Lower lobe of right lung (tissue), 2 donors: ENCODE measurements around the gene GADD45B. TPM values are rescaled to one million over a fixed set of nuclear protein-coding genes. Genes with fewer than 3 reads are reported as not detected.

Source experiments
- ATAC-seq, 2 donors: fragments of 200-7000 bp; cut with Tn5 transposase; one replicate each; pipeline ENCODE4 v1.9.1; 2020 to 2022; ENCODE audit warnings: mild to moderate bottlenecking in 2 of 2, moderate library complexity in 2 of 2
- DNase-seq: peaks from one replicate; pipeline ENCODE4 v3.0.0-alpha.2; 2020
- H3K27ac ChIP-seq: fragments of 200-600 bp; one replicate; pipeline ENCODE4 v1.8.0; 2022
- H3K27me3 ChIP-seq: fragments of 200-600 bp; one replicate; pipeline ENCODE4 v1.8.0; 2022; ENCODE audit warnings: low read depth
- H3K36me3 ChIP-seq: fragments of 200-600 bp; one replicate; pipeline ENCODE4 v1.8.0; 2022; ENCODE audit warnings: mild to moderate bottlenecking
- H3K4me1 ChIP-seq: fragments of 200-600 bp; one replicate; pipeline ENCODE4 v1.8.0; 2022
- H3K4me3 ChIP-seq: fragments of 200-600 bp; one replicate; pipeline ENCODE4 v1.8.0; 2022; ENCODE audit warnings: mild to moderate bottlenecking
- H3K9me3 ChIP-seq: fragments of 200-600 bp; one replicate; pipeline ENCODE4 v1.8.0; 2022
- CTCF ChIP-seq: fragments of 200-600 bp; IDR thresholded peaks from one replicate; pipeline ENCODE4 v1.8.0; 2022; ENCODE audit warnings: antibody characterized with exemption, mild to moderate bottlenecking
- intact Hi-C: fragments of 100-400 bp; cut with DNase I; formaldehyde crosslinking; loops from one replicate; pipeline ENCODE4 v1.11.0; 2022
- microRNA-seq: library from miRNA; unstranded; fragments of <30 nt; microRNA quantifications from one replicate; pipeline ENCODE4 v1.2.0, GENCODE V29; 2020; ENCODE audit warnings: borderline number of aligned reads
- total RNA-seq: library from RNA; stranded (reverse); fragmentation: NEBNext Ultra II Directional; extraction: Animal tissue kit (Norgen Biotek cat#: 25700); gene quantifications from one replicate; pipeline ENCODE4 v1.2.1, GENCODE V29; 2021
- donor health status: DM: no; HTN: yes; CAD: no; lungs with severe emphysema.

Gene GADD45B
- total RNA-seq, 1 donor from 2014 or later: 89.9 TPM

- intact Hi-C loops: no loop called here
- Histone ChIP-seq H3K27ac (no peak overlapping the region), H3K9me3 (no peaks in the 10 kb centered on the region), H3K4me1 (no peaks in the 10 kb centered on the region), H3K27me3 (no peaks in the 10 kb centered on the region), H3K36me3 (no peaks in the 10 kb centered on the region), H3K4me3 (no peak overlapping the region)
- ATAC-seq (no peak), DNase-seq (no peak)
- no peak for TF ChIP-seq CTCF
Observed at GRCh38 chr19:2524361-2524839, 48.5 kb downstream of the GADD45B start.

GRCh38 chr19:2524840-2525723 is 49.2 kb downstream of the GADD45B start:
- DNase-seq: no peak
- H3K27ac ChIP-seq: no peak overlapping the region
- no peak overlapping the region for H3K4me3 ChIP-seq

GRCh38 chr19:2527171-2527570 is 51.2 kb downstream of the GADD45B start:
- no peak for ATAC-seq
- Histone ChIP-seq H3K9me3 (no peaks in the 10 kb centered on the region), H3K4me1 (no peaks in the 10 kb centered on the region), H3K27ac (no peak overlapping the region), H3K36me3 (no peaks in the 10 kb centered on the region), H3K4me3 (no peak overlapping the region), H3K27me3 (no peaks in the 10 kb centered on the region)
- DNase-seq: no peak
- TF ChIP-seq CTCF: no peak
- intact Hi-C loops: no loop called here

More at GRCh38 chr19:2524840-2525723, 49.2 kb downstream of the GADD45B start:
- H3K36me3 ChIP-seq: no peaks in the 10 kb centered on the region
- H3K9me3 ChIP-seq: no peaks in the 10 kb centered on the region
- no peaks in the 10 kb centered on the region for H3K27me3 ChIP-seq
- no peaks in the 10 kb centered on the region for H3K4me1 ChIP-seq
- no peak for TF ChIP-seq CTCF
- intact Hi-C loops: no loop called here
- peak; percentile 36 to 38 for ATAC-seq

- ATAC-seq (no peak), DNase-seq (no peak)
- no peaks in the 10 kb centered on the region for H3K9me3 ChIP-seq
- no peaks in the 10 kb centered on the region for H3K36me3 ChIP-seq
- intact Hi-C loops: no loop called here
- H3K27me3 ChIP-seq: no peaks in the 10 kb centered on the region
- TF ChIP-seq CTCF: no peak
- H3K4me3 ChIP-seq: no peak overlapping the region
- no peak overlapping the region for H3K27ac ChIP-seq
- H3K4me1 ChIP-seq: no peaks in the 10 kb centered on the region
Observed at GRCh38 chr19:2527686-2528085, 51.8 kb downstream of the GADD45B start.

Small RNA genes within 50 kb of the gene (microRNA-seq; reads per million reads assigned to microRNA genes)
- gene MIR7108: not detected

Other genes starting within 250 kb of the GADD45B start
- gene PLEKHJ1, start 239.8 kb upstream of the GADD45B start, total RNA-seq: 52.0 TPM
- 55.6 TPM for gene SF3A2, start 239.3 kb upstream of the GADD45B start, total RNA-seq
- 1.9 TPM for gene AMH, start 226.8 kb upstream of the GADD45B start, total RNA-seq
- gene JSRP1, start 219.7 kb upstream of the GADD45B start, total RNA-seq: not detected
- gene PEAK3, start 194.0 kb upstream of the GADD45B start, total RNA-seq: 7.5 TPM
- gene LINGO3, start 168.0 kb upstream of the GADD45B start, total RNA-seq: not detected
- gene LSM7, start 147.5 kb upstream of the GADD45B start, total RNA-seq: 58.2 TPM
- 52.3 TPM for gene SPPL2B, start 147.4 kb upstream of the GADD45B start, total RNA-seq
- not detected for gene TMPRSS9, start 115.9 kb upstream of the GADD45B start, total RNA-seq
- 53.3 TPM for gene TIMM13, start 48.5 kb upstream of the GADD45B start, total RNA-seq
- gene LMNB2, start 19.2 kb upstream of the GADD45B start, total RNA-seq: 20.9 TPM
- gene GNG7, start 226.6 kb downstream of the GADD45B start, total RNA-seq: 6.2 TPM
- 0.71 TPM for gene DIRAS1, start 245.2 kb downstream of the GADD45B start, total RNA-seq